Amniotic stem cell (primary cell): ENCODE measurements around the gene TET3.
A peak's percentile ranks its signal among the peaks of the same experiment; 100 is the strongest.
"Not testable (repeated sequence)": the region's sequence is repeated elsewhere in the genome, so short reads cannot be mapped to it uniquely, and the experiment has no call there.

ENCODE experiments used
- DNase-seq: peaks from one replicate; lab custom pipeline; 2025; lab: John Stamatoyannopoulos, UW

Gene TET3

DNA sequence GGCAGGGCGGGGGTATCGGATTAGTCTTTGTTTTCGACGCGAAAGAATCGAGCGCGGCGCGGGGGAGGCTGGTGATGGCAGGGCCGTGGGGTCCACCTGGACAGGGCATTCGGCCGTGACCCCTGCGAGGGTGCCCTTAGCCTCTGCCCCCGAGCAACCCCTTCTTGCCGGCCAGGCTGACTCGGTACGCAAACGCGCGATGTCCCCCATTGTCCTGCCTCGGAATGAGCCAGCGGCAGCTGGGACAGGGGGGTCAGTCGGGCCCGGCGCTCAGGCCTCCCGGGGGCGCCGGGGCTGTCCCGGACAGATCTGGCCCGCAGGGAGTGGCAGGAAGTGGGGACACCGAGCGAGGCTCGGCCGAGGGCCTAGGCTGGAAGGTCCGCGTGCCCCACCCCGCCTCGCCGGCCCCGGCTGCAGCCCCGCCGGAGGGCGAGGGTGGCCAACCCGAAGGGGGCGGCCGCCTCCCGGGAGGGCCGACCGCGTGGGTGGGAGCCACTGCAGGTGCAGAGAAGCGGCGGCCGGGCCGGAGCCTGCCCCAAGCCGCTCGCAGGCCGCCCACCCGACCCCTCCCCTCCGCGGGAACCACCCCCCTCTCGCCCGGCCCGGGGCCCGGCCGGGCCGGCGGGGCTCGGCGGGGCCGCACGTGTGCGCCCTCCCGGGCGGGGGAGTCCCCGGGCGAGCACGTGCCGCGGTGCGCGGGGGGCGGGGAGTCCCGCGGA, at the start of gene TET3:
TET3 (plus strand) TSS at position 708 of the 719 bp plus-strand sequence. CDS start 1,494 bp downstream, outside the sequence.
- DNase-seq = no peak

DNA sequence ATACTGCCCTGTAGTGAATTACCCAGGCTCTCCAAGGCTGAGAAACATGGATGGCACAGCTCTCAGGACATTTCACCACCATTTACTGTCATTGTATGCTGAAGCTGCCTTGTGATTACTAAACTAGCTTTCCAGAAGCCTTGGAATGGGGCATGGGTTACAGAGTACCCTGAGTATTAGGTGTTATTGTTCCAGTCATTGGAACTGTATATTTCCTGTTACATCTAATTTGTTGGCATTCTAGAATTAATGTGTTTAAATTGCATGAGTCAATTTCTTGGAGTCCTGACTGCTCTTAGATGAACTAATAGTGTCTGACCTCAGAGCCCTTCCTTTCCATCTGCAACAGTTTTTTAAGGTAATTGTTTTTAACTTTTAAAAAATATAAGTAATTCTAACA, 49.1 kb upstream of the TET3 start:
- DNase-seq = no peak

DNA sequence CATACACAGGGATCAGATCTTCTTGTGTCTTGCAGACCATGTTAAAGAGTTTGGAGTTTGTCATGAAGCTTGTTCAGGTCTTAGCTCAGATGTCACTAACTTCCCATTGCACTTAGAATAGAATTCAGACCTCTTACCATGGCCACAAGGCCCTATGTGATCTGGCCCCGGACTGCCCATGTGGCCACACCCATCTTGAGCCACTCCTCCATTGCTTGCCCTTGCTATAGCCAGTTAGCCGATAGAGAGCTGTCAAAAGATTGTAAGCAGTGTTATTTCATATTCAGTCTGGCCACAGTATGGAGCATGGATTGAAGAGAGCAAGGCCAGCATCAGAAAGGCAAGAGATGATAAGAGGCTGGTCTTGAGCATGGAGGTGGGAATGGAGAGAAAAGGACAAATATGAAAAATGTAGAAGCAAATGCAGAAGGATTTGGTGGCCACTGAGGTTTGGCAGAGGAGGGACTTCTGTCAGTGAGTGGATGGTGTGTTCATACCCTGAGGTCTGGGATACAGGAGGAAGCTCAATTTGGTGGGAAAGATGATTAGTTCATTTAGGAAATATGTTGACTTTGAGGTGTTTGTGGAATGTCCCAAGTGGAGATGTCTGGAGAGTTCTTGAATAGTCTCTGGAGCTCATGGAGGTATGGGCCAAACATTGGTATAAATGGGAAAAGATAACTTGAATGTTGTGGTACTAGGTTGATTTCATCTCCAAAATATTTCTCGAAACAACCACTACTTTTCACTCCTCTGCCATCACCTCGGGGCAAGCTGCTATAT, 47.4 kb upstream of the TET3 start:
- DNase-seq = no peak

DNA sequence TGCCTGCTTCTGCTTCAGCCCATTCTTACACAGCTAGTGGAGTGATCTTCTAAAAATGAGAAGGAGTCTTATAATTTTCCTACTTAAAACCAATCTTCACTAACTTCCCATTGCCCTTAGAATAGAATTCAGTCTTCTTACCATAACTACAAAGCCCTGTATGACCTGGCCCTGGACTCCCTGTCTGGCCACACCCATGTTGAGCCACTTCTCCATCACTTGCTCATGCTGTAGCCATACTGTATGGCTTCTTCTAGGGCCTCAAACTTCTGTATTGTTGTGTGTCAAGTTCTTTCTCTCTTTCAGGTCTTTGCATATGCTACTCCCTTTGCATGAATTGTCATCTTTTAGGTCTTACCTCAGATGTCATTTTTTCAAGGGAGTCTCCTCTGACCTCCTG, 46.8 kb upstream of the TET3 start:
- DNase-seq = no peak

DNA sequence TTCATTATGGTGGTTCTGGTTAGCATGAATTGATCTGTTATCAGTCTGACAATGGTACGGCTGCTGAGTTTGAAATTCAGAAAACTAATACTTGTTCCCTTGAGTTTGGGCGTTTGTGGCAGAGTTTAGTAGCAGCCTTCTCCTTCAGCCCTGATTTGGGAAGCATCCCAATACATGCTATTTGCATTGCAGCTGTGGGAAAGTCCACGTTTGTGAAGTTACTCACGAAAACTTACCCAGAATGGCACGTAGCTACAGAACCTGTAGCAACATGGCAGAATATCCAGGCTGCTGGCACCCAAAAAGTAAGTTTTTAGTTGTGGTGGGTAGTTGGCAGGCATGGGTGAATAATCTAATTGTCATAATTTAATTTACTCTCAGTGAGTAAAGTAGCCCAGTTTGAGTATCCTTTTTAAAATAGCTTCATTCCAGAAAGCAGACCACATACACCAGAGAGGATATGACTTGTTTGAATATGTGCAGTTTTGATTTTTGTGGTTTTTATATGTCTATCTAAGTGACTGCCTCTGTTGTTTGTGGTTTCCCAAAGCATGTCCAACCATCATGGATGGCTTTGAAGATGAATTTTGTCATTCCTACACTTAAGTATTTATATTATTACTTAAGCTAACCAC, 45.9 kb upstream of the TET3 start:
- DNase-seq = peak; percentile 21

GRCh38 chr2:73939419-73939818, 45.3 kb upstream of the TET3 start:
- no peak for DNase-seq

- DNase-seq = not testable (repeated sequence)
Observed at GRCh38 chr2:73940066-73940465, 44.6 kb upstream of the TET3 start.

DNA sequence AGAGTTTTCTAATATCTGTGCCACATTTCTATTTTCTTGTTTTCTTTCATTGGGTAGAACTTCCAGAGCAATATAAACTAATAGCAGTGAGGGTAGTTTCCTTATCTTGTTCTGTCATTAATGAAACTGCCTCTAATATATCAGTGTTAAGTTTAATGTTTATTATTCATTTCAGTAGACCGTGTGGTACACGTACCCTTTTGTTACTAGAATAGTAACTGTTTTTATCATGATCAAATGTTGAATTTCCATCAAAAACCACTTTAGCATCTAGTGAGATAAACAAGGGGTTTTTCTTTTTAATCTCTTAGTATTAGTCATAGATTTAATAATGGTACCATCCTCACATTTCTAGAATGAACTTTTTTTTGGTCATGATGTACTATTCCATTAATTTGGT, 42.0 kb upstream of the TET3 start:
- DNase-seq = no peak

- DNase-seq = no peak
Observed at GRCh38 chr2:73944714-73945113, 40.0 kb upstream of the TET3 start.

DNA sequence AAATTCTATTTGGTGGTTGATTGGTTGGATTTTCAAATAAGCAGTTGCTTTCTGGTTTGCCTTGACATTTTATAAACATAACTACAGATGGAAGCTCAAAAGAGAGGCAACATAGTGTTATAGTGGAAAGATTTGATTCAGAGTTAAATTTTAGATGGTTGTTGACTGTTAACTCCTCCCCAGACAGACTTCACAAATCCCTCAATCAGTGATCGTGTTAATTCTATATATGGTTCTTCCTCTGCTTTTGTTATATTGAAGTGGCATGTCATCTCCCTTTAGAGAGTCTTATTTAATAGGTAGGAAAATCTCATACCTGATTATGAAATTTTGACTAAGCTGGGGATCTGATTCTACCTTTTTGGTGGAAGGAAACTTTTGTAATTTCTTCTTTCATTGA, 38.5 kb upstream of the TET3 start:
- no peak for DNase-seq

- no peak for DNase-seq
Observed at GRCh38 chr2:73946666-73947065, 38.0 kb upstream of the TET3 start.

- no peak for DNase-seq
Observed at GRCh38 chr2:73947412-73948018, 37.2 kb upstream of the TET3 start.

DNA sequence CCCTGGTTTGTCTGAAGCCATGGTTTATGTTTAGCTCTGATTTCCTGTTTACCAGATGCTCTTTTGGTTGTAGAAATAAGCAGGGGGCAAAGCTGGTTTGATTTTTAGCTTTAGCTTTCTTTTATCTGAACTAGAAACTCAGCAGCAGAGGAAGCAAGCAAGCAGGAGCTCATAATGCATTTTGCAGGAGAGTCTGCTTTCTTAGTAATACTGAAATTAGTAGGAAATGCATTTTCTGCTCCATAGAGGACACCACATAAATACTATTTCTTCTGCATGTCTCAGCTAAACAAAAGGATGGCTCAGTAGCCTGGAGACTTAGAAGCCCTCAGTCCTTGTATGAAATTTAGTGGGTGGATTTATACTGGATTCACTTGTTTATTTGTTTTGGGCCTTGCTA, 34.9 kb upstream of the TET3 start:
- DNase-seq = no peak

GRCh38 chr2:73952499-73953446, 31.9 kb upstream of the TET3 start:
- no peak for DNase-seq

DNA sequence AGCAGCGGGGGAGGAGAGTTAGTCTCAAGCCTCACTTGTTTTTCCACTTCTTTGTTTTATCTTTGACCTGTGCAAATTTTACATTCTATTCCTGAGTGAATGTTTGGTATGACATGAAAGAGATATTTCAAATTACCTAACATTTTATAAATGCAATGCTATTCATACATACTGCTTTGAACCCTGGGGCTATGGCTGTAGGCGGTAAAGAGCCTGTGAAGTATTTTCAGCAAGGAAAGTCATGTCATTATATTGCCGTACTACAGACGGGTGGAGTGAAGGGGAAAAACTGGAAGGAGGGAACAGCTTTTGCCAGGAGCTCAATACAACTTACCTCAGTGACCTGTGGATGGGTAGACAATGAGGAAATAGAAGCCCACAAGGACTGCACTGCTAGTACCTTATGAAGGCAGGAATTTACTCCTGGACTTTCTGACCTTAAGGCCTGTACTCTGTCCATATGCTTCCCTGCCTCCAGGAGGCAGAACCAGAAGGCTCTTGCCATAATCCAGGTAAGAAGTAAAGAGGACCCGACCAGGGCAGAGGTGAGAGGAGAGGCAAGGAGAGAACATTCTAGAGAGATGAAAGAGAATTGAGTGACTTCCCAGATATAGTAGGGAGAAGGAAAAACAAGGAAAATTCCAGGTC, 28.4 kb upstream of the TET3 start:
- DNase-seq = no peak

GRCh38 chr2:73961274-73961673, 23.4 kb upstream of the TET3 start:
- no peak for DNase-seq

- DNase-seq = no peak
Observed at GRCh38 chr2:73961823-73962615, 22.7 kb upstream of the TET3 start.

DNA sequence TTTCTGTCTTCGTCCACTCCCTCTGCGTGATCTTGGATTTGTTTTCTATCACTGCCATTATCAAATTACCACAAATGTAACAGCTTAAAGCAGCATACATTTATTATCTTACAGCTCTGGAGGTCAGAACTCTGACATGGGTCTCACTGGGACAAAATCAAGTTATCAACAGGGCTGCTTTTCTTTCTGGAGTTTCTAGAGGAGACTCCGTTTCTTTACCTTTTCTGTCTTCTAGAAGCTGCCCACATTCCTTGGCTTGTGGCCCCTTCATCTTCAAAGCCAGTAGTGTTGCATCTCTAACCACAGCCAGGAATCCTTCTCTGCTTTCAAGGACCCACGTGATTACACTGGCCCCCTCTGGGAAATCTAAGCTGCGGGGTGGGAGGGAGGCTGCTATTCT, 21.9 kb upstream of the TET3 start:
- no peak for DNase-seq

GRCh38 chr2:73963385-73964120, 21.2 kb upstream of the TET3 start:
- no peak for DNase-seq
